Activated CD8-positive, alpha-beta memory T cell treated with anti-CD3 and anti-CD28 coated beads for 36 hours (primary cell): ENCODE data around the gene IQSEC2. TPM values are rescaled to one million over a fixed set of nuclear protein-coding genes. Genes with fewer than 3 reads are reported as not detected.

Source experiments
- CTCF ChIA-PET: fragments of 350-600 bp; sonication (Branson Sonifier 250); formaldehyde crosslinking; loops from one replicate; lab custom pipeline; 2021; ENCODE audit warnings: antibody characterized with exemption; lab: Charles Lee
- POLR2A ChIA-PET: fragments of 350-600 bp; sonication (Branson Sonifier 250); formaldehyde crosslinking; loops from one replicate; lab custom pipeline; 2021; ENCODE audit warnings: antibody characterized with exemption; lab: Charles Lee
- total RNA-seq, 2 experiments: library from RNA; stranded (reverse); gene quantifications; one replicate each; pipeline ENCODE4 v1.2.3, GENCODE V29; 2021

Gene IQSEC2
- total RNA-seq, 2 experiments from 2014 or later = 0.65 to 0.95 TPM

- POLR2A ChIA-PET = no interaction called here
- CTCF ChIA-PET = no interaction called here
Measured at GRCh38 chrX:53255738-53256191, 25.6 kb downstream of the IQSEC2 start.

GRCh38 chrX:53254570-53255461, 26.6 kb downstream of the IQSEC2 start:
- ChIA-PET POLR2A (no interaction called here), CTCF (no interaction called here)

- CTCF ChIA-PET = no interaction called here
- POLR2A ChIA-PET = no interaction called here
Measured at GRCh38 chrX:53253293-53254020, 27.9 kb downstream of the IQSEC2 start.

GRCh38 chrX:53251307-53251706, 30.1 kb downstream of the IQSEC2 start:
- POLR2A ChIA-PET = no interaction called here

GRCh38 chrX:53250556-53250955, 30.8 kb downstream of the IQSEC2 start:
- ChIA-PET POLR2A (no interaction called here), CTCF (no interaction called here)

More at GRCh38 chrX:53251307-53251706, 30.1 kb downstream of the IQSEC2 start:
- CTCF ChIA-PET = no interaction called here

GRCh38 chrX:53249408-53250042, 31.9 kb downstream of the IQSEC2 start:
- ChIA-PET POLR2A (no interaction called here), CTCF (no interaction called here)

- CTCF ChIA-PET = no interaction called here
- POLR2A ChIA-PET = no interaction called here
Measured at GRCh38 chrX:53247928-53248327, 33.5 kb downstream of the IQSEC2 start.

- CTCF ChIA-PET = no interaction called here
- POLR2A ChIA-PET = no interaction called here
Measured at GRCh38 chrX:53246231-53246630, 35.2 kb downstream of the IQSEC2 start.

- CTCF ChIA-PET = interaction anchor here (0.7 kb wide), 1 partner anchor 177 kb away, joined by 4 read pairs; no protein-coding TSS in a partner anchor
- POLR2A ChIA-PET = no interaction called here
Measured at GRCh38 chrX:53244610-53245009, 36.8 kb downstream of the IQSEC2 start.

- ChIA-PET POLR2A (no interaction called here), CTCF (no interaction called here)
Measured at GRCh38 chrX:53242310-53242709, 39.1 kb downstream of the IQSEC2 start.

- POLR2A ChIA-PET = no interaction called here
- CTCF ChIA-PET = no interaction called here
Measured at GRCh38 chrX:53241558-53241957, 39.8 kb downstream of the IQSEC2 start.

GRCh38 chrX:53239474-53239873, 41.9 kb downstream of the IQSEC2 start:
- ChIA-PET POLR2A (no interaction called here), CTCF (interaction anchor here (0.6 kb wide), 1 partner anchor 13 kb away, joined by 3 read pairs; no protein-coding TSS in a partner anchor)

GRCh38 chrX:53237056-53237455, 44.3 kb downstream of the IQSEC2 start:
- CTCF ChIA-PET = no interaction called here
- POLR2A ChIA-PET = no interaction called here

- ChIA-PET CTCF (no interaction called here), POLR2A (no interaction called here)
Measured at GRCh38 chrX:53236025-53236679, 45.2 kb downstream of the IQSEC2 start.

GRCh38 chrX:53235566-53235965, 45.8 kb downstream of the IQSEC2 start:
- CTCF ChIA-PET = no interaction called here
- POLR2A ChIA-PET = no interaction called here

GRCh38 chrX:53234484-53234883, 46.9 kb downstream of the IQSEC2 start:
- ChIA-PET POLR2A (no interaction called here), CTCF (no interaction called here)

GRCh38 chrX:53233536-53233935, 47.8 kb downstream of the IQSEC2 start:
- ChIA-PET POLR2A (no interaction called here), CTCF (no interaction called here)

- POLR2A ChIA-PET = no interaction called here
- CTCF ChIA-PET = no interaction called here
Measured at GRCh38 chrX:53230116-53230515, 51.3 kb downstream of the IQSEC2 start.

GRCh38 chrX:53227224-53227765, 54.1 kb downstream of the IQSEC2 start:
- POLR2A ChIA-PET = no interaction called here
- CTCF ChIA-PET = interaction anchor here (0.9 kb wide), 1 partner anchor 12 kb away, joined by 3 read pairs; no protein-coding TSS in a partner anchor
